K562 (cell line): ENCODE results near the gene C12orf42. TPM values are rescaled to one million over a fixed set of nuclear protein-coding genes. Genes with fewer than 3 reads are reported as not detected.

Experiments
- ATAC-seq: fragments of 200-7000 bp; cut with Tn5 transposase; 3 replicates; pipeline ENCODE4 v1.9.1; 2020; ENCODE audit warnings: moderate library complexity
- BruUV-seq: library from RNA; stranded (reverse); fragments of 400-500 nt; replicated peaks from 2 replicates; lab custom pipeline; 2021; lab: Mats Ljungman, UMichigan
- CTCF ChIA-PET: fragments of 300-600 bp; formaldehyde crosslinking; extraction: SDS; loops from one replicate; lab custom pipeline; 2021; ENCODE audit warnings: low intra/inter-chr PET ratio; lab: Yijun Ruan, JAX
- POLR2A ChIA-PET: fragments of 300-600, 350-650 bp; sonication (Branson Sonifier 250); formaldehyde crosslinking; extraction: SDS; loops from one replicate; lab custom pipeline; 2021; ENCODE audit warnings: antibody characterized with exemption, inconsistent platforms; lab: Yijun Ruan, JAX
- DNase-seq, 4 experiments: peaks; one replicate each; pipeline versions ENCODE4 v3.0.0 to v3.0.0-alpha.2; 2011 to 2018; ENCODE audit warnings: low spot score in 3 of 4, mixed read lengths in 3 of 4; ENCODE audit errors: extremely low read depth in 1 of 4
- FAIRE-seq: peaks from 2 replicates; lab custom pipeline; 2011; peaks lifted over from hg19 to GRCh38; lab: Jason Lieb, UNC
- H2AFZ ChIP-seq: 2 replicates; pipeline ENCODE4 v1.6.0; 2011; ENCODE audit warnings: low read depth, low read length, control low read depth, inconsistent platforms
- H3K27ac ChIP-seq: fragments of 200-600 bp; 3 replicates; pipeline ENCODE4 v1.8.0; 2011; ENCODE audit warnings: low read depth, mild to moderate bottlenecking, control low read depth, inconsistent platforms, low read length, moderate library complexity, mixed read lengths; ENCODE audit errors: extremely low read depth
- H3K27me3 ChIP-seq, 2 experiments: fragments of 300-600 bp in 1 of 2; 2 replicates in 1 of 2; 3 replicates in 1 of 2; pipeline versions ENCODE4 v1.6.0 to v1.8.0; 2011; ENCODE audit warnings: inconsistent platforms in 2 of 2, low read length in 2 of 2, mild to moderate bottlenecking in 1 of 2, mixed read lengths in 1 of 2, moderate library complexity in 1 of 2; ENCODE audit not compliant: control insufficient read depth in 2 of 2, insufficient read depth in 2 of 2
- H3K36me3 ChIP-seq: fragments of 300-600 bp; 3 replicates; pipeline ENCODE4 v1.8.0; 2011; ENCODE audit warnings: mild to moderate bottlenecking, low read length, inconsistent platforms; ENCODE audit not compliant: control insufficient read depth, insufficient read depth
- H3K4me1 ChIP-seq, 2 experiments: fragments of 200-600 bp in 1 of 2; replicated peaks in 1 of 2; 2 replicates in 1 of 2; 3 replicates in 1 of 2; pipeline versions ENCODE4 v1.5.1 to v1.8.0; 2011; ENCODE audit warnings: inconsistent platforms in 2 of 2, low read length in 2 of 2, mild to moderate bottlenecking in 1 of 2, mixed read lengths in 1 of 2, moderate library complexity in 1 of 2; ENCODE audit not compliant: control insufficient read depth in 2 of 2, insufficient read depth in 2 of 2
- H3K4me2 ChIP-seq: 2 replicates; pipeline ENCODE4 v1.6.1; 2011; ENCODE audit warnings: low read length, control low read depth, inconsistent platforms, mixed read lengths; ENCODE audit not compliant: insufficient read depth
- H3K4me3 ChIP-seq: fragments of 200-600 bp; sonication (generic), shearing (Covaris generic); 2 replicates; pipeline ENCODE4 v1.5.1; 2016; ENCODE audit warnings: control low read depth, inconsistent platforms
- H3K79me2 ChIP-seq: fragments of 200-600 bp; 3 replicates; pipeline ENCODE4 v1.8.0; 2011; ENCODE audit warnings: low read length, inconsistent platforms; ENCODE audit not compliant: control insufficient read depth, insufficient read depth
- H3K9ac ChIP-seq, 2 experiments: 2 replicates each; pipeline versions ENCODE4 v1.6.0 to v1.6.1; 2011; ENCODE audit warnings: low read depth in 2 of 2, low read length in 2 of 2, control low read depth in 1 of 2, inconsistent platforms in 1 of 2, mild to moderate bottlenecking in 1 of 2, mixed read lengths in 1 of 2; ENCODE audit not compliant: insufficient read depth in 1 of 2
- H3K9me1 ChIP-seq: one replicate; pipeline ENCODE4 v1.6.0; 2011; ENCODE audit warnings: inconsistent platforms, mild to moderate bottlenecking, low read length, moderate library complexity; ENCODE audit not compliant: control insufficient read depth, insufficient read depth
- H3K9me3 ChIP-seq: replicated peaks from 2 replicates; pipeline ENCODE4 v1.5.1; 2011; ENCODE audit warnings: low read depth, low read length, inconsistent platforms; ENCODE audit not compliant: control insufficient read depth, insufficient read depth
- H4K20me1 ChIP-seq: replicated peaks from 2 replicates; pipeline ENCODE4 v1.6.1; 2011; ENCODE audit warnings: low read length, inconsistent platforms, mixed read lengths; ENCODE audit not compliant: control insufficient read depth, insufficient read depth
- ARHGAP35 ChIP-seq: fragments of 450-650 bp; IDR thresholded peaks from 2 replicates; pipeline ENCODE4 v1.6.1; 2018; ENCODE audit not compliant: partially characterized antibody
- ARID2 ChIP-seq: fragments of 450-650 bp; IDR thresholded peaks from 2 replicates; pipeline ENCODE4 v1.6.1; 2017; ENCODE audit warnings: antibody characterized with exemption, mild to moderate bottlenecking
- CSDE1 ChIP-seq, 2 experiments: fragments of 450-650 bp; IDR thresholded peaks; 2 replicates each; pipeline ENCODE4 v1.6.1; 2016; ENCODE audit warnings: mild to moderate bottlenecking in 1 of 2
- KAT7 ChIP-seq: sonication (generic); formaldehyde crosslinking; IDR thresholded peaks from 2 replicates; pipeline ENCODE4 v1.8.0; 2022; ENCODE audit warnings: missing genetic modification reagents, mild to moderate bottlenecking, borderline replicate concordance
- MNT ChIP-seq, 2 experiments: fragments of 450-650 bp; conservative IDR thresholded peaks; 2 replicates each; pipeline ENCODE4 v1.6.1; 2017; ENCODE audit warnings: mild to moderate bottlenecking in 2 of 2, moderate library complexity in 2 of 2
- SETDB1 ChIP-seq: IDR thresholded peaks from one replicate; pipeline ENCODE4 v1.6.1; 2012; ENCODE audit warnings: low read length, control low read depth, inconsistent platforms
- TCFL5 ChIP-seq: fragments of 250-450 bp; sonication (Bioruptor Pico); conservative IDR thresholded peaks from 2 replicates; pipeline ENCODE4 v1.6.1; 2021; ENCODE audit warnings: mild to moderate bottlenecking, moderate library complexity, matching md5 sums
- ZNF41 ChIP-seq: fragments of 250-450 bp; sonication (Bioruptor Pico); conservative IDR thresholded peaks from 2 replicates; pipeline ENCODE4 v1.4.0; 2020; ENCODE audit warnings: mild to moderate bottlenecking
- WGBS: fragments of 100-300 bp; shearing (Covaris generic); methylation state at CpG from one replicate; pipeline ENCODE4 v1.1.6; 2016; ENCODE audit warnings: low coverage, mixed read lengths; ENCODE audit not compliant: insufficient coverage; ENCODE audit errors: missing lambda C conversion rate; 5-methylcytosine and 5-hydroxymethylcytosine counted together
- in situ Hi-C: fragments of 300-500 bp; cut with MboI; formaldehyde crosslinking; loops from 4 replicates; pipeline ENCODE4 v1.15.0; 2018; ENCODE audit warnings: inconsistent platforms, mixed read lengths
- intact Hi-C: fragments of 100-400 bp; cut with micrococcal nuclease; formaldehyde crosslinking; loops from 2 replicates; pipeline ENCODE4 v1.14.2; 2022
- polyA plus RNA-seq, 8 experiments: library from polyadenylated mRNA; depleted of rRNA in 4 of 8; stranded (reverse) in 5 of 8; unstranded in 3 of 8; fragments of >200 nt; fragmentation: Nextera tagmentation in 2 of 8; fragmentation: Illumina TruSeq in 1 of 8; extraction: Ambion mirVana in 2 of 8; extraction: Trizol in 1 of 8; gene quantifications; 2 replicates each; pipeline versions ENCODE4 v1.2.1 to v1.2.3, GENCODE V29; 2011 to 2014; ENCODE audit warnings: inconsistent platforms in 1 of 8, missing spikeins in 1 of 8
- total RNA-seq, 7 experiments: library from RNA; depleted of rRNA in 6 of 7; stranded (reverse); fragments of >200 nt in 6 of 7; fragmentation: Illumina TruSeq in 2 of 7; extraction: Trizol in 2 of 7; gene quantifications; 2 replicates each; pipeline versions ENCODE4 v1.2.1 to v1.2.3, GENCODE V29; 2011 to 2021; ENCODE audit warnings: low replicate concordance in 1 of 7

C12orf42 gene
- total and polyA plus RNA-seq, 9 of the 15 experiments (the other 6 are each of a cell fraction or from before 2014, with no cell fraction given): not detected

- no peak for TF ChIP-seq MNT (conservative IDR thresholded peaks at IDR 0.05)
- TF ChIP-seq ARHGAP35: no peak
- TF ChIP-seq CSDE1 (IDR thresholded peaks at IDR 0.05): no peak
- no peak for TF ChIP-seq ARID2
- no peak for TF ChIP-seq ZNF41
- TF ChIP-seq TCFL5 (CRISPR knock-in tag): no peak
Observed at GRCh38 chr12:103310546-103311270, 185.1 kb downstream of the C12orf42 start (continued).

GRCh38 chr12:103308396-103308795 is 187.4 kb downstream of the C12orf42 start:
- H3K27me3 ChIP-seq: no peaks in the 10 kb centered on the region
- FAIRE-seq (no peak), ATAC-seq (no peak), DNase-seq (no peak)
- TF ChIP-seq SETDB1: no peak
- no peak for TF ChIP-seq KAT7 (CRISPR knock-in tag)
- no peaks in the 10 kb centered on the region for H3K4me1 ChIP-seq
- no peak overlapping the region for H2AFZ ChIP-seq
- no peaks in the 10 kb centered on the region for H3K36me3 ChIP-seq
- 0 out of 2 replicates have a peak, but pooled peaks cover 2% of the 10 kb centered on the region for H3K9me3 ChIP-seq
- intact Hi-C loops (no loop called here), in situ Hi-C loops (no loop called here)
- H4K20me1 ChIP-seq: no peaks in the 10 kb centered on the region
- H3K4me2 ChIP-seq: no peak overlapping the region
- WGBS: 9% methylated on average over 1 of the region's 1 CpG
- H3K9me1 ChIP-seq: no peaks in the 10 kb centered on the region
- H3K9ac ChIP-seq: no peak overlapping the region
- H3K27ac ChIP-seq: no peak overlapping the region
- ChIA-PET CTCF (no interaction called here), POLR2A (no interaction called here)
- H3K79me2 ChIP-seq: no peaks in the 10 kb centered on the region
- BruUV-seq: no TSS peak
- no peak overlapping the region for H3K4me3 ChIP-seq
